ENCODE data around the gene METTL13. TPM values are rescaled to one million over a fixed set of nuclear protein-coding genes. Genes with fewer than 3 reads are reported as not detected.
A peak's percentile ranks its signal among the peaks of the same experiment; 100 is the strongest.

The METTL13 gene
- total and polyA plus RNA-seq, 2 of the 4 experiments (the other 2 are of a cell fraction): 25.1 to 26.3 TPM

- WGBS, 2 experiments (ENCODE audit: extremely low coverage in 2 of 2, insufficient read length in 1 of 2): 100% methylated on average over 1 of the region's 4 CpGs; no CpG with 5 or more reads in 1 of the 2 experiments
- TF ChIP-seq CHD1 (IDR thresholded peaks at IDR 0.05; ENCODE audit: low read depth, low read length) (no peak), MAFK (IDR thresholded peaks at IDR 0.05; ENCODE audit: low read depth, low read length) (no peak), MAZ (IDR thresholded peaks at IDR 0.05; ENCODE audit: borderline replicate concordance, low read depth, low read length) (no peak), MXI1 (IDR thresholded peaks at IDR 0.05; ENCODE audit: borderline replicate concordance, low read depth, low read length) (no peak), USF2 (IDR thresholded peaks at IDR 0.05; ENCODE audit: low read depth, low read length) (no peak), NFE2L2 (IDR thresholded peaks at IDR 0.05; ENCODE audit: low read depth, low read length) (no peak), POLR2A (IDR thresholded peaks at IDR 0.05; ENCODE audit: low read depth, low read length) (no peak), RAD21 (IDR thresholded peaks at IDR 0.05; ENCODE audit: low read length) (no peak), RFX5 (IDR thresholded peaks at IDR 0.05; ENCODE audit: low read depth, low read length) (no peak)
Observed at GRCh38 chr1:171756856-171757255, 24.6 kb upstream of the METTL13 start.

More at GRCh38 chr1:171756856-171757255, 24.6 kb upstream of the METTL13 start:
- H2AK5ac ChIP-seq (ENCODE audit: low read depth, low read length): no peak overlapping the region; the same call in 1 of the 2 replicates
- no peak overlapping the region; the same call in 1 of the 2 replicates for H3K4ac ChIP-seq (ENCODE audit: low read depth, low read length)
- no peak overlapping the region for H3K56ac ChIP-seq (ENCODE audit: extremely low read depth, insufficient read depth, low read length)
- H4K8ac ChIP-seq (ENCODE audit: low read depth in 2 of 2, low read length in 2 of 2): no peak overlapping the region
- no peak overlapping the region for H3K27ac ChIP-seq (ENCODE audit: insufficient read depth, low read length)
- no peak overlapping the region for H3K4me2 ChIP-seq (ENCODE audit: low read depth, low read length)
- no peak overlapping the region for H4K91ac ChIP-seq (ENCODE audit: insufficient read depth, low read depth, low read length)
- BruUV-seq (replicated peaks): no TSS peak
- H2AK9ac ChIP-seq (replicated peaks; ENCODE audit: low read depth, low read length, poor library complexity): no peak overlapping the region
- no peak overlapping the region for H2AFZ ChIP-seq (replicated peaks; ENCODE audit: low read length, poor library complexity)
- POLR2A ChIA-PET (ENCODE audit: unreplicated experiment): no interaction called here
- H3K23ac ChIP-seq (ENCODE audit: low read depth, low read length): no peak overlapping the region
- H2BK20ac ChIP-seq (ENCODE audit: low read depth, low read length): 0 out of 2 replicates have a peak overlapping the region, but pooled peaks have one; percentile 94
- no peaks in the 10 kb centered on the region for H4K20me1 ChIP-seq (ENCODE audit: insufficient read depth, low read length)
- peaks cover 14% of the 10 kb centered on the region for H3K4me1 ChIP-seq (ENCODE audit: control insufficient read depth, insufficient read depth, low read length)
- H3K4me3 ChIP-seq (ENCODE audit: insufficient read depth, low read depth, low read length): no peak overlapping the region
- no peak overlapping the region for H2BK5ac ChIP-seq (ENCODE audit: low read depth, low read length, poor library complexity, severe bottlenecking)
- H3K79me1 ChIP-seq (ENCODE audit: low read depth in 1 of 2, low read length in 2 of 2): no peaks in the 10 kb centered on the region
- H2BK15ac ChIP-seq (ENCODE audit: low read depth, low read length): 0 out of 3 replicates have a peak overlapping the region, but pooled peaks have one; percentile 92
- dilution Hi-C loops (cut with HindIII; ENCODE audit: low sequenced_read_pairs, unreplicated experiment) (no loop called here), in situ Hi-C loops (cut with MboI; ENCODE audit: low sequenced_read_pairs) (no loop called here), intact Hi-C loops (cut with micrococcal nuclease) (no loop called here)
- no peak overlapping the region for H3K9ac ChIP-seq (ENCODE audit: low read depth, low read length)
- peaks cover 8% of the 10 kb centered on the region; the same call in 1 of the 2 replicates for H3K9me1 ChIP-seq (ENCODE audit: insufficient read depth, low read length)
- H3K14ac ChIP-seq (replicated peaks; ENCODE audit: low read depth, low read length): no peak overlapping the region
- H3K36me3 ChIP-seq (ENCODE audit: control insufficient read depth, insufficient read depth, low read length): no peaks in the 10 kb centered on the region
- H2BK120ac ChIP-seq (ENCODE audit: low read depth, low read length): peak overlapping the region; percentile 95; the same call in 1 of the 2 replicates
- CTCF ChIA-PET: no interaction called here
- H3K9me3 ChIP-seq (ENCODE audit: control insufficient read depth, insufficient read depth, low read length): peaks cover 8% of the 10 kb centered on the region
- no peaks in the 10 kb centered on the region for H3K27me3 ChIP-seq (ENCODE audit: control insufficient read depth, insufficient read depth, low read length)
- no peak for ATAC-seq (ENCODE audit: low read depth)
- H3K18ac ChIP-seq (ENCODE audit: low read depth, low read length): no peak overlapping the region; the same call in 1 of the 2 replicates
- DNase-seq: no peak
- H4K5ac ChIP-seq (ENCODE audit: low read depth, low read length): no peak overlapping the region
